Measurements from ENCODE around the gene NR1D2.
A peak's percentile ranks its signal among the peaks of the same experiment; 100 is the strongest.

The NR1D2 gene

GRCh38 chr3:23991683-23992628 is 46.9 kb downstream of the NR1D2 start (continued):
- TF ChIP-seq ZNF202 (tag by site-specific recombination; IDR thresholded peaks at IDR 0.05; ENCODE audit: borderline replicate concordance) (no peak), ZNF140 (tag by site-specific recombination; IDR thresholded peaks at IDR 0.05) (no peak), ZNF488 (tag by site-specific recombination; IDR thresholded peaks at IDR 0.05) (no peak), ZNF112 (tag by site-specific recombination; IDR thresholded peaks at IDR 0.05) (no peak), ZNF148 (tag by site-specific recombination; IDR thresholded peaks at IDR 0.05; ENCODE audit: borderline replicate concordance) (no peak), BCL6B (tag by site-specific recombination; IDR thresholded peaks at IDR 0.05) (no peak), ZNF146 (tag by site-specific recombination; IDR thresholded peaks at IDR 0.05) (no peak), ZNF302 (tag by site-specific recombination; IDR thresholded peaks at IDR 0.05; ENCODE audit: low read depth) (no peak), ZFHX2 (tag by site-specific recombination; conservative IDR thresholded peaks at IDR 0.05) (no peak), ZFP37 (tag by site-specific recombination; IDR thresholded peaks at IDR 0.05) (no peak), ZBTB7A (tag by site-specific recombination; IDR thresholded peaks at IDR 0.05; ENCODE audit: low read depth) (no peak), ZNF830 (tag by site-specific recombination; IDR thresholded peaks at IDR 0.05; ENCODE audit: low read depth) (no peak), ZNF449 (tag by site-specific recombination; IDR thresholded peaks at IDR 0.05) (peak; percentile 23; the same call in 1 of the 2 replicates), ZNF658 (tag by site-specific recombination; IDR thresholded peaks at IDR 0.05) (no peak), ZBTB17 (tag by site-specific recombination; IDR thresholded peaks at IDR 0.05) (peak; percentile 97), MZF1 (tag by site-specific recombination; IDR thresholded peaks at IDR 0.05; ENCODE audit: borderline replicate concordance) (no peak), ZNF211 (tag by site-specific recombination; IDR thresholded peaks at IDR 0.05; ENCODE audit: low read depth) (no peak), ZNF518A (tag by site-specific recombination; conservative IDR thresholded peaks at IDR 0.05; ENCODE audit: low read depth) (peak; percentile 30; the same call in 1 of the 2 replicates), KLF17 (tag by site-specific recombination; IDR thresholded peaks at IDR 0.05) (peak; percentile 53), SCRT2 (tag by site-specific recombination; IDR thresholded peaks at IDR 0.05) (peak; percentile 98), ZNF585B (tag by site-specific recombination; IDR thresholded peaks at IDR 0.05) (no peak), ZNF513 (tag by site-specific recombination; IDR thresholded peaks at IDR 0.05) (no peak), ZNF24 (tag by site-specific recombination; IDR thresholded peaks at IDR 0.05) (peak; percentile 83)

All from HEK293 (cell line).